Measurements from ENCODE around the gene RIMKLB.

DNA sequence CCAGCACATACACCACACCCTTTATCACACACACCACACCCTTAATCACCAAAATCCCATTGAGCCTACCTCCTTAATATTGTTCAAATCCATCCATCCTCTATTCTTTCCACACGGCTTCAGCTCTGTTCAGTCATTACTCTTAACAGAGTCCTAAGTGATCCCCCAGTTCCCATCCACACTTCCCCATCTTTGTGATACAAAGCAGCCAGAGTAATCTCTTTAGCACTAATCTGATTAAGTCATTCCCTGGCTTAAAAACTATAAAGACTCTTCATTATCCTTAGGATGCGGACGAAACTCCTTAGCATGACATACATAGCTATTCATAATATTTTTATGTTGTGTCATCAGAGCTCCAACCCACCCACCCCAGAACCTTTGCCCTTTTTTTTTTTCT lies 20.4 kb upstream of the RIMKLB start:
- TF ChIP-seq POLR2A (IDR thresholded peaks at IDR 0.05; ENCODE audit: low read length) (no peak), EP300 (IDR thresholded peaks at IDR 0.05) (no peak), JUNB (IDR thresholded peaks at IDR 0.05) (no peak), NFE2L2 (conservative IDR thresholded peaks at IDR 0.05; ENCODE audit: low read length) (no peak), CHD4 (IDR thresholded peaks at IDR 0.05; ENCODE audit: borderline replicate concordance) (no peak), MAZ (IDR thresholded peaks at IDR 0.05; ENCODE audit: borderline replicate concordance, low read depth, low read length) (no peak), JUN (IDR thresholded peaks at IDR 0.05) (no peak), GATA3 (IDR thresholded peaks at IDR 0.05; ENCODE audit: borderline replicate concordance) (no peak), POLR2AphosphoS2 (conservative IDR thresholded peaks at IDR 0.05; ENCODE audit: low read length) (no peak), SREBF2 (IDR thresholded peaks at IDR 0.05) (no peak), RAD21 (conservative IDR thresholded peaks at IDR 0.05 in 1 of 2, IDR thresholded peaks at IDR 0.05 in 1 of 2) (no peak), NR3C1 (IDR thresholded peaks at IDR 0.05) (no peak)
- TF ChIP-seq, protein P1, sequence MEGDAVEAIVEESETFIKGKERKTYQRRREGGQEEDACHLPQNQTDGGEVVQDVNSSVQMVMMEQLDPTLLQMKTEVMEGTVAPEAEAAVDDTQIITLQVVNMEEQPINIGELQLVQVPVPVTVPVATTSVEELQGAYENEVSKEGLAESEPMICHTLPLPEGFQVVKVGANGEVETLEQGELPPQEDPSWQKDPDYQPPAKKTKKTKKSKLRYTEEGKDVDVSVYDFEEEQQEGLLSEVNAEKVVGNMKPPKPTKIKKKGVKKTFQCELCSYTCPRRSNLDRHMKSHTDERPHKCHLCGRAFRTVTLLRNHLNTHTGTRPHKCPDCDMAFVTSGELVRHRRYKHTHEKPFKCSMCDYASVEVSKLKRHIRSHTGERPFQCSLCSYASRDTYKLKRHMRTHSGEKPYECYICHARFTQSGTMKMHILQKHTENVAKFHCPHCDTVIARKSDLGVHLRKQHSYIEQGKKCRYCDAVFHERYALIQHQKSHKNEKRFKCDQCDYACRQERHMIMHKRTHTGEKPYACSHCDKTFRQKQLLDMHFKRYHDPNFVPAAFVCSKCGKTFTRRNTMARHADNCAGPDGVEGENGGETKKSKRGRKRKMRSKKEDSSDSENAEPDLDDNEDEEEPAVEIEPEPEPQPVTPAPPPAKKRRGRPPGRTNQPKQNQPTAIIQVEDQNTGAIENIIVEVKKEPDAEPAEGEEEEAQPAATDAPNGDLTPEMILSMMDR (IDR thresholded peaks at IDR 0.05), result no peak

Measured in A549 (cell line).